ENCODE data around the gene ZFP30.

- no peak for TF ChIP-seq POLR2A (IDR thresholded peaks at IDR 0.05; ENCODE audit: low read depth)
- no peak for TF ChIP-seq CTCF (IDR thresholded peaks at IDR 0.05)
These were observed 19.9 kb downstream of the ZFP30 start for GRCh38 chr19:37635076-37636056.
